ENCODE data around the gene SPDYE2. TPM values are rescaled to one million over a fixed set of nuclear protein-coding genes. Genes with fewer than 3 reads are reported as not detected.

The SPDYE2 gene
- polyA plus RNA-seq, 1 of the 3 experiments (the other 2 are of a cell fraction), result not detected

Other genes with a start within 250 kb of the SPDYE2 start
- not detected in 2 replicates for gene SPDYE6, start 194.8 kb upstream of the SPDYE2 start, polyA plus RNA-seq (2012; rRNA removed)
- 41.2 and 55.0 TPM in 2 replicates for gene PRKRIP1, start 154.9 kb upstream of the SPDYE2 start, polyA plus RNA-seq (2012; rRNA removed)
- 78.7 and 85.8 TPM in 2 replicates for gene ORAI2, start 117.7 kb upstream of the SPDYE2 start, polyA plus RNA-seq (2012; rRNA removed)
- 13.7 and 18.1 TPM in 2 replicates for gene ALKBH4, start 86.4 kb upstream of the SPDYE2 start, polyA plus RNA-seq (2012; rRNA removed)
- 44.9 and 53.2 TPM in 2 replicates for gene LRWD1, start 86.2 kb upstream of the SPDYE2 start, polyA plus RNA-seq (2012; rRNA removed)
- 290 and 299 TPM in 2 replicates for gene POLR2J, start 72.3 kb upstream of the SPDYE2 start, polyA plus RNA-seq (2012; rRNA removed)
- gene RASA4B, start 33.4 kb upstream of the SPDYE2 start, polyA plus RNA-seq (2012; rRNA removed), result 15.5 and 19.5 TPM in 2 replicates
- 6.4 and 10.4 TPM in 2 replicates for gene UPK3BL2, start 7.5 kb upstream of the SPDYE2 start, polyA plus RNA-seq (2012; rRNA removed)
- 47.8 and 57.6 TPM in 2 replicates for gene POLR2J3, start 21.4 kb downstream of the SPDYE2 start, polyA plus RNA-seq (2012; rRNA removed)
- 29.2 and 31.7 TPM in 2 replicates for gene RASA4, start 65.5 kb downstream of the SPDYE2 start, polyA plus RNA-seq (2012; rRNA removed)
- gene UPK3BL1, start 91.6 kb downstream of the SPDYE2 start, polyA plus RNA-seq (2012; rRNA removed), result 16.5 and 20.6 TPM in 2 replicates
- not detected in 2 replicates for gene SPDYE2B, start 99.1 kb downstream of the SPDYE2 start, polyA plus RNA-seq (2012; rRNA removed)
- gene POLR2J2, start 120.4 kb downstream of the SPDYE2 start, polyA plus RNA-seq (2012; rRNA removed), result 3.5 and 4.8 TPM in 2 replicates
- 12.8 and 17.0 TPM in 2 replicates for gene FAM185A, start 197.8 kb downstream of the SPDYE2 start, polyA plus RNA-seq (2012; rRNA removed)

Data from SK-N-SH (cell line).